Fibroblast of lung (primary cell): ENCODE results near the gene WDR27. TPM values are rescaled to one million over a fixed set of nuclear protein-coding genes. Genes with fewer than 3 reads are reported as not detected.

Source experiments
- DNase-seq, 2 donors: peaks; one replicate each; pipeline versions ENCODE4 v3.0.0 to v3.0.0-alpha.2; 2010; ENCODE audit warnings: low read depth in 2 of 2
- H2AFZ ChIP-seq: 2 replicates; pipeline ENCODE4 v1.5.1; 2012; ENCODE audit warnings: low read length, control low read depth, inconsistent platforms
- H3K27ac ChIP-seq: 2 replicates; pipeline ENCODE4 v1.5.1; 2011; ENCODE audit warnings: low read length, control low read depth; ENCODE audit not compliant: insufficient read depth
- H3K27me3 ChIP-seq: 2 replicates; pipeline ENCODE4 v1.5.1; 2011; ENCODE audit warnings: mild to moderate bottlenecking, low read length; ENCODE audit not compliant: control insufficient read depth, insufficient read depth
- H3K36me3 ChIP-seq: 2 replicates; pipeline ENCODE4 v1.5.1; 2011; ENCODE audit warnings: low read length; ENCODE audit not compliant: control insufficient read depth, insufficient read depth
- H3K4me1 ChIP-seq: 2 replicates; pipeline ENCODE4 v1.5.1; 2011; ENCODE audit warnings: low read length; ENCODE audit not compliant: control insufficient read depth, insufficient read depth; ENCODE audit errors: extremely low read depth
- H3K4me2 ChIP-seq: 2 replicates; pipeline ENCODE4 v1.5.1; 2011; ENCODE audit warnings: low read length, control low read depth; ENCODE audit not compliant: insufficient read depth; ENCODE audit errors: extremely low read depth
- H3K4me3 ChIP-seq, 4 experiments: fragments of 200-600 bp in 1 of 4; sonication (generic) in 1 of 4; replicated peaks in 1 of 4; 2 replicates each; pipeline ENCODE4 v1.5.1; 2011 to 2016; ENCODE audit warnings: low read length in 4 of 4, low read depth in 3 of 4, mild to moderate bottlenecking in 3 of 4, control low read depth in 2 of 4, inconsistent platforms in 1 of 4, mixed read lengths in 1 of 4; ENCODE audit not compliant: insufficient read depth in 1 of 4; ENCODE audit errors: control extremely low read depth in 1 of 4
- H3K79me2 ChIP-seq: 2 replicates; pipeline ENCODE4 v1.5.1; 2012; ENCODE audit warnings: mild to moderate bottlenecking, low read length, inconsistent platforms; ENCODE audit not compliant: control insufficient read depth, insufficient read depth
- H3K9ac ChIP-seq: 2 replicates; pipeline ENCODE4 v1.5.1; 2011; ENCODE audit warnings: mild to moderate bottlenecking, low read length, control low read depth; ENCODE audit not compliant: insufficient read depth
- H3K9me3 ChIP-seq: 2 replicates; pipeline ENCODE4 v1.5.1; 2012; ENCODE audit warnings: low read depth, low read length; ENCODE audit not compliant: control insufficient read depth, insufficient read depth
- H4K20me1 ChIP-seq: 2 replicates; pipeline ENCODE4 v1.5.1; 2011; ENCODE audit warnings: low read length; ENCODE audit not compliant: control insufficient read depth, insufficient read depth; ENCODE audit errors: extremely low read depth
- CTCF ChIP-seq, 2 donors: IDR thresholded peaks in 1 of 2; conservative IDR thresholded peaks in 1 of 2; 1 replicate in 1 of 2; 2 replicates in 1 of 2; pipeline ENCODE4 v1.5.1; 2011 to 2012; ENCODE audit warnings: low read length in 2 of 2, control low read depth in 1 of 2, inconsistent platforms in 1 of 2, low read depth in 1 of 2, mild to moderate bottlenecking in 1 of 2
- EZH2 ChIP-seq: IDR thresholded peaks from 2 replicates; pipeline ENCODE4 v1.5.1; 2012; ENCODE audit warnings: low read length, control low read depth, mild to moderate bottlenecking; ENCODE audit errors: missing control alignments
- polyA plus RNA-seq, 2 donors: library from polyadenylated mRNA; depleted of rRNA in 1 of 2; stranded (reverse) in 1 of 2; unstranded in 1 of 2; fragments of >200 nt; gene quantifications; 2 replicates each; pipeline ENCODE4 v1.2.1, GENCODE V29; 2011 to 2012; ENCODE audit warnings: missing spikeins in 1 of 2
- total RNA-seq: library from RNA; depleted of rRNA; stranded (reverse); fragments of >200 nt; gene quantifications from 2 replicates; pipeline ENCODE4 v1.2.1, GENCODE V29; 2014

Gene WDR27
- total and polyA plus RNA-seq, 2 donors (not counting 1 experiment from before 2014, with no cell fraction given), result 8.8 to 23.3 TPM

- Histone ChIP-seq H3K4me1 (peaks cover 7% of the 10 kb centered on the region), H3K27me3 (no peaks in the 10 kb centered on the region), H3K9me3 (no peaks in the 10 kb centered on the region), H3K79me2 (no peaks in the 10 kb centered on the region), H3K4me3 (no peak overlapping the region), H3K27ac (peak overlapping the region; percentile 54), H3K36me3 (no peaks in the 10 kb centered on the region), H3K9ac (peak overlapping the region; percentile 36), H2AFZ (peak overlapping the region; percentile 14), H3K4me2 (peak overlapping the region; percentile 23), H4K20me1 (no peaks in the 10 kb centered on the region)
- TF ChIP-seq CTCF (conservative IDR thresholded peaks at IDR 0.05 in 1 of 2, IDR thresholded peaks at IDR 0.05 in 1 of 2; ENCODE audit: low read depth in 1 of 2, low read length in 2 of 2), result no peak
- TF ChIP-seq EZH2, result no peak
- no peak for DNase-seq
Measured at GRCh38 chr6:169424149-169424804, 277.6 kb downstream of the WDR27 start.

GRCh38 chr6:169421586-169422264, 280.1 kb downstream of the WDR27 start:
- no peak overlapping the region for H3K4me2 ChIP-seq
- no peaks in the 10 kb centered on the region for H3K36me3 ChIP-seq
- TF ChIP-seq EZH2 (no peak), CTCF (conservative IDR thresholded peaks at IDR 0.05 in 1 of 2, IDR thresholded peaks at IDR 0.05 in 1 of 2; ENCODE audit: low read depth in 1 of 2, low read length in 2 of 2) (no peak)
- H3K27ac ChIP-seq, result no peak overlapping the region
- H3K9ac ChIP-seq, result no peak overlapping the region
- no peaks in the 10 kb centered on the region for H3K4me1 ChIP-seq
- no peak overlapping the region for H2AFZ ChIP-seq
- H3K79me2 ChIP-seq, result no peaks in the 10 kb centered on the region
- H3K9me3 ChIP-seq, result no peaks in the 10 kb centered on the region
- H3K27me3 ChIP-seq, result no peaks in the 10 kb centered on the region
- DNase-seq, result no peak
- H4K20me1 ChIP-seq, result no peaks in the 10 kb centered on the region
- H3K4me3 ChIP-seq, result no peak overlapping the region

GRCh38 chr6:169420912-169421543, 280.8 kb downstream of the WDR27 start:
- H4K20me1 ChIP-seq, result no peaks in the 10 kb centered on the region
- no peaks in the 10 kb centered on the region for H3K27me3 ChIP-seq
- no peak for TF ChIP-seq EZH2
- TF ChIP-seq CTCF (conservative IDR thresholded peaks at IDR 0.05 in 1 of 2, IDR thresholded peaks at IDR 0.05 in 1 of 2; ENCODE audit: low read depth in 1 of 2, low read length in 2 of 2), result peak; percentile 35 to 55
- peak in 1 of 2 donors; percentile 43 for DNase-seq
- no peaks in the 10 kb centered on the region for H3K36me3 ChIP-seq
- no peak overlapping the region for H3K4me3 ChIP-seq
- H3K79me2 ChIP-seq, result no peaks in the 10 kb centered on the region
- H3K27ac ChIP-seq, result no peak overlapping the region
- H3K9me3 ChIP-seq, result no peaks in the 10 kb centered on the region
- no peaks in the 10 kb centered on the region for H3K4me1 ChIP-seq
- no peak overlapping the region for H3K9ac ChIP-seq
- H3K4me2 ChIP-seq, result no peak overlapping the region
- no peak overlapping the region for H2AFZ ChIP-seq
